WTC11 (cell line): ENCODE measurements around the gene H19. TPM values are rescaled to one million over a fixed set of nuclear protein-coding genes. Genes with fewer than 3 reads are reported as not detected.

Source experiments
- ATAC-seq: fragments of 200-7000 bp; cut with Tn5 transposase; 2 replicates; pipeline ENCODE4 v1.10.0; 2021; ENCODE audit warnings: mild to moderate bottlenecking, moderate library complexity
- CTCF ChIA-PET: fragments of 300-600 bp; sonication (Branson Sonifier 250); formaldehyde crosslinking; loops from one replicate; lab custom pipeline; 2021; ENCODE audit warnings: antibody characterized with exemption; lab: Charles Lee
- POLR2A ChIA-PET: fragments of 350-600 bp; sonication (Branson Sonifier 250); formaldehyde crosslinking; loops from one replicate; lab custom pipeline; 2021; ENCODE audit warnings: antibody characterized with exemption; lab: Charles Lee
- DNase-seq: peaks from one replicate; pipeline ENCODE4 v3.0.0; 2021; ENCODE audit warnings: low spot score
- H3K27ac Mint-ChIP-seq: 2 replicates; pipeline ENCODE4 v1.8.0; 2021; ENCODE audit warnings: mixed read lengths
- H3K27me3 Mint-ChIP-seq: 2 replicates; pipeline ENCODE4 v1.8.0; 2021; ENCODE audit warnings: low read depth, mild to moderate bottlenecking, moderate library complexity, mixed read lengths
- H3K36me3 Mint-ChIP-seq: 2 replicates; pipeline ENCODE4 v1.8.0; 2021; ENCODE audit warnings: mixed read lengths
- H3K4me1 Mint-ChIP-seq: 2 replicates; pipeline ENCODE4 v1.8.0; 2022; ENCODE audit warnings: mixed read lengths
- H3K4me3 Mint-ChIP-seq: 2 replicates; pipeline ENCODE4 v1.8.0; 2021; ENCODE audit warnings: mild to moderate bottlenecking, moderate library complexity, mixed read lengths
- H3K9me3 Mint-ChIP-seq: 2 replicates; pipeline ENCODE4 v1.8.0; 2021; ENCODE audit warnings: mixed read lengths
- CBFB ChIP-seq: sonication (generic); formaldehyde crosslinking; IDR thresholded peaks from 2 replicates; pipeline ENCODE4 v1.8.1; 2022; ENCODE audit warnings: mild to moderate bottlenecking, low read depth, missing genetic modification reagents
- CDX4 ChIP-seq: fragments of 250-450 bp; sonication (Bioruptor Pico); IDR thresholded peaks from 2 replicates; pipeline ENCODE4 v1.9.0; 2021; ENCODE audit warnings: moderate library complexity, mild to moderate bottlenecking, inconsistent platforms, borderline replicate concordance
- CREB1 ChIP-seq: sonication (generic); formaldehyde crosslinking; IDR thresholded peaks from 2 replicates; pipeline ENCODE4 v1.8.0; 2023; ENCODE audit warnings: mild to moderate bottlenecking, missing genetic modification reagents
- E2F1 ChIP-seq: sonication (generic); formaldehyde crosslinking; IDR thresholded peaks from 2 replicates; pipeline ENCODE4 v1.8.0; 2022; ENCODE audit warnings: mild to moderate bottlenecking, missing genetic modification reagents
- E2F4 ChIP-seq: sonication (generic); formaldehyde crosslinking; IDR thresholded peaks from 2 replicates; pipeline ENCODE4 v1.8.1; 2022; ENCODE audit warnings: low read depth, mild to moderate bottlenecking, moderate library complexity, missing genetic modification reagents, borderline replicate concordance
- ETV6 ChIP-seq: sonication (generic); formaldehyde crosslinking; IDR thresholded peaks from 2 replicates; pipeline ENCODE4 v1.8.1; 2022; ENCODE audit warnings: mild to moderate bottlenecking, missing genetic modification reagents
- HMGA2 ChIP-seq: fragments of 250-450 bp; sonication (Bioruptor Pico); IDR thresholded peaks from 2 replicates; pipeline ENCODE4 v1.4.0; 2021; ENCODE audit warnings: mild to moderate bottlenecking, moderate library complexity
- IRF2 ChIP-seq: sonication (generic); formaldehyde crosslinking; IDR thresholded peaks from 2 replicates; pipeline ENCODE4 v1.8.0; 2022; ENCODE audit warnings: low read depth, missing genetic modification reagents, borderline replicate concordance
- MYBL2 ChIP-seq: sonication (generic); formaldehyde crosslinking; IDR thresholded peaks from 2 replicates; pipeline ENCODE4 v1.8.1; 2023; ENCODE audit warnings: mild to moderate bottlenecking, moderate library complexity, missing genetic modification reagents
- NFYB ChIP-seq: sonication (generic); formaldehyde crosslinking; conservative IDR thresholded peaks from 2 replicates; pipeline ENCODE4 v1.8.0; 2022; ENCODE audit warnings: low read depth, missing genetic modification reagents
- OVOL2 ChIP-seq: fragments of 250-450 bp; sonication (Bioruptor Pico); IDR thresholded peaks from 2 replicates; pipeline ENCODE4 v1.9.0; 2021; ENCODE audit warnings: mild to moderate bottlenecking, borderline replicate concordance
- PRRX2 ChIP-seq: fragments of 250-450 bp; sonication (Bioruptor Pico); IDR thresholded peaks from 2 replicates; pipeline ENCODE4 v1.8.0; 2021; ENCODE audit warnings: mild to moderate bottlenecking
- RORB ChIP-seq: fragments of 250-450 bp; sonication (Bioruptor Pico); IDR thresholded peaks from 2 replicates; pipeline ENCODE4 v1.9.0; 2021; ENCODE audit warnings: mild to moderate bottlenecking
- SOX15 ChIP-seq: fragments of 250-450 bp; sonication (Bioruptor Pico); IDR thresholded peaks from 2 replicates; pipeline ENCODE4 v1.9.0; 2021; ENCODE audit warnings: mild to moderate bottlenecking
- SP1 ChIP-seq: sonication (generic); formaldehyde crosslinking; conservative IDR thresholded peaks from 2 replicates; pipeline ENCODE4 v1.8.1; 2022; ENCODE audit warnings: missing genetic modification reagents
- STAT6 ChIP-seq: sonication (generic); formaldehyde crosslinking; conservative IDR thresholded peaks from 2 replicates; pipeline ENCODE4 v1.8.1; 2023; ENCODE audit warnings: mild to moderate bottlenecking, low read depth, missing genetic modification reagents, moderate library complexity
- ZNF138 ChIP-seq: sonication (generic); formaldehyde crosslinking; conservative IDR thresholded peaks from 2 replicates; pipeline ENCODE4 v1.8.1; 2022; ENCODE audit warnings: mild to moderate bottlenecking, moderate library complexity, missing genetic modification reagents
- ZNF219 ChIP-seq: sonication (generic); formaldehyde crosslinking; IDR thresholded peaks from 2 replicates; pipeline ENCODE4 v1.8.0; 2023; ENCODE audit warnings: missing genetic modification reagents, mild to moderate bottlenecking, borderline replicate concordance
- ZNF232 ChIP-seq: sonication (generic); formaldehyde crosslinking; IDR thresholded peaks from 2 replicates; pipeline ENCODE4 v1.8.0; 2022; ENCODE audit warnings: mild to moderate bottlenecking, missing genetic modification reagents
- ZNF512 ChIP-seq: sonication (generic); formaldehyde crosslinking; IDR thresholded peaks from 2 replicates; pipeline ENCODE4 v1.8.1; 2022; ENCODE audit warnings: missing genetic modification reagents, borderline replicate concordance
- total RNA-seq: library from RNA; stranded (reverse); gene quantifications from 3 replicates; pipeline ENCODE4 v1.2.3, GENCODE V29; 2021

H19 gene
- total RNA-seq, 1 experiment from 2014 or later: 12.7 TPM

- TF ChIP-seq STAT6 (CRISPR knock-in tag) (no peak), ZNF512 (no peak), HMGA2 (CRISPR knock-in tag) (no peak), ZNF219 (no peak), E2F4 (no peak), SP1 (CRISPR knock-in tag) (no peak), NFYB (no peak), ZNF232 (CRISPR knock-in tag) (no peak), IRF2 (CRISPR knock-in tag) (no peak), RORB (CRISPR knock-in tag) (no peak)
- TF ChIP-seq, all 79 proteins: peak for 0
Measured at GRCh38 chr11:1959786-1960185, 37.9 kb downstream of the H19 start (continued).

- ChIA-PET CTCF (interaction anchor here (0.9 to 7.9 kb wide), 2 partner anchors 193 to 198 kb away, joined by 3 to 41 read pairs; no protein-coding TSS in a partner anchor), POLR2A (no interaction called here)
- no peak overlapping the region for H3K27ac Mint-ChIP-seq
- no peaks in the 10 kb centered on the region for H3K4me1 Mint-ChIP-seq
- ATAC-seq: no peak
- no peaks in the 10 kb centered on the region for H3K36me3 Mint-ChIP-seq
- H3K4me3 Mint-ChIP-seq: no peak overlapping the region
- no peaks in the 10 kb centered on the region for H3K9me3 Mint-ChIP-seq
- no peaks in the 10 kb centered on the region for H3K27me3 Mint-ChIP-seq
- DNase-seq: no peak
- no peak for TF ChIP-seq ZNF138 (CRISPR knock-in tag)
- no peak for TF ChIP-seq CREB1 (CRISPR knock-in tag)
- TF ChIP-seq MYBL2 (CRISPR knock-in tag): no peak
- TF ChIP-seq HMGA2 (CRISPR knock-in tag): no peak
- TF ChIP-seq CDX4 (CRISPR knock-in tag): no peak
- no peak for TF ChIP-seq OVOL2 (CRISPR knock-in tag)
- no peak for TF ChIP-seq E2F1 (CRISPR knock-in tag)
- TF ChIP-seq PRRX2: no peak
- TF ChIP-seq SOX15 (CRISPR knock-in tag): no peak
- TF ChIP-seq ETV6 (CRISPR knock-in tag): no peak
- no peak for TF ChIP-seq RORB (CRISPR knock-in tag)
- TF ChIP-seq CBFB (CRISPR knock-in tag): no peak
Measured at GRCh38 chr11:1958367-1958766, 39.3 kb downstream of the H19 start.
